Upper lobe of left lung (tissue), 6 donors: ENCODE results near the gene INSR. TPM values are rescaled to one million over a fixed set of nuclear protein-coding genes. Genes with fewer than 3 reads are reported as not detected.
A peak's percentile ranks its signal among the peaks of the same experiment; 100 is the strongest.

ENCODE experiments used
- ATAC-seq, 2 donors: fragments of 200-7000 bp; cut with Tn5 transposase; one replicate each; pipeline ENCODE4 v1.9.1; 2022; ENCODE audit warnings: mild to moderate bottlenecking in 2 of 2, moderate library complexity in 2 of 2; ENCODE audit not compliant: low FRiP score in 2 of 2
- DNase-seq, 2 donors: peaks; one replicate each; pipeline ENCODE4 v3.0.0-alpha.2; 2019 to 2020
- H3K27ac ChIP-seq, 4 donors: fragments of 200-600 bp; sonication (generic); one replicate each; pipeline ENCODE4 v1.5.1; 2016 to 2019
- H3K27me3 ChIP-seq, 4 donors: fragments of 200-600 bp; sonication (generic); one replicate each; pipeline ENCODE4 v1.5.1; 2017 to 2019
- H3K36me3 ChIP-seq, 4 donors: fragments of 200-600 bp; sonication (generic); one replicate each; pipeline ENCODE4 v1.5.1; 2016 to 2019
- H3K4me1 ChIP-seq, 4 donors: fragments of 200-600 bp; sonication (generic); one replicate each; pipeline ENCODE4 v1.5.1; 2018 to 2019
- H3K4me3 ChIP-seq, 4 donors: fragments of 200-600 bp; sonication (generic); one replicate each; pipeline ENCODE4 v1.5.1; 2017 to 2019; ENCODE audit warnings: mild to moderate bottlenecking in 2 of 4, moderate library complexity in 1 of 4
- H3K9me3 ChIP-seq, 4 donors: fragments of 200-600 bp; sonication (generic); one replicate each; pipeline ENCODE4 v1.5.1; 2018 to 2019
- CTCF ChIP-seq, 6 experiments: fragments of 450-650 bp in 4 of 6; fragments of 200-600 bp in 2 of 6; sonication (generic) in 2 of 6; IDR thresholded peaks; one replicate each; pipeline ENCODE4 v1.5.1; 2016 to 2019; ENCODE audit warnings: antibody characterized with exemption in 6 of 6
- EP300 ChIP-seq, 4 donors: sonication (generic); formaldehyde crosslinking; IDR thresholded peaks; one replicate each; pipeline ENCODE4 v1.5.1; 2017; ENCODE audit warnings: antibody characterized with exemption in 4 of 4, control low read depth in 2 of 4
- POLR2A ChIP-seq, 4 donors: fragments of 450-650 bp; IDR thresholded peaks; one replicate each; pipeline ENCODE4 v1.5.1; 2016 to 2017; ENCODE audit warnings: antibody characterized with exemption in 4 of 4, mild to moderate bottlenecking in 2 of 4
- POLR2AphosphoS5 ChIP-seq, 2 donors: sonication (generic); formaldehyde crosslinking; IDR thresholded peaks; one replicate each; pipeline ENCODE4 v1.5.1; 2017; ENCODE audit warnings: antibody characterized with exemption in 2 of 2
- WGBS, 2 donors: methylation state at CpG; one replicate each; pipeline ENCODE4 v1.1.5; 2017 to 2018; 5-methylcytosine and 5-hydroxymethylcytosine counted together
- total RNA-seq, 6 donors: library from RNA; depleted of rRNA in 4 of 6; stranded (reverse); fragments of >200 nt in 4 of 6; gene quantifications; one replicate each; pipeline versions ENCODE4 v1.1.0 to v1.2.1, GENCODE V29; 2016 to 2021
- donor health status: DM: no; HTN: no; CAD: no; lungs with moderate emphysema.
- donor health status: DM: no; HTN: yes; CAD: no; lungs with severe emphysema.

The INSR gene
- total RNA-seq, 6 donors from 2014 or later, result 32.4 to 142 (median 49.9) TPM

GRCh38 chr19:7225741-7226140 lies 68.5 kb downstream of the INSR start:
- Histone ChIP-seq H3K9me3 (no peaks in the 10 kb centered on the region), H3K4me3 (no peak overlapping the region), H3K4me1 (peaks cover 0 to 13% (median 1%) of the 10 kb centered on the region in 4 donors), H3K27me3 (no peaks in the 10 kb centered on the region), H3K27ac (no peak overlapping the region), H3K36me3 (no peaks in the 10 kb centered on the region)
- DNase-seq (no peak), ATAC-seq (no peak)
- no peak for TF ChIP-seq EP300 (IDR thresholded peaks at IDR 0.05)
- TF ChIP-seq CTCF (IDR thresholded peaks at IDR 0.05), result no peak
- TF ChIP-seq POLR2A (IDR thresholded peaks at IDR 0.05), result no peak
- no peak for TF ChIP-seq POLR2AphosphoS5 (IDR thresholded peaks at IDR 0.05)
- 85% methylated on average over 5 to 10 of the region's 10 CpGs for WGBS, 2 donors

GRCh38 chr19:7224995-7225394 lies 69.2 kb downstream of the INSR start:
- no peak for TF ChIP-seq POLR2A (IDR thresholded peaks at IDR 0.05)
- TF ChIP-seq EP300 (IDR thresholded peaks at IDR 0.05), result no peak
- H3K36me3 ChIP-seq, result no peaks in the 10 kb centered on the region
- ATAC-seq (no peak), DNase-seq (no peak)
- H3K27me3 ChIP-seq, result no peaks in the 10 kb centered on the region
- peaks cover 0 to 13% (median 1%) of the 10 kb centered on the region in 4 donors for H3K4me1 ChIP-seq
- no peaks in the 10 kb centered on the region for H3K9me3 ChIP-seq
- no peak overlapping the region for H3K4me3 ChIP-seq
- 84 to 94% methylated on average over 6 to 7 of the region's 7 CpGs for WGBS, 2 donors
- H3K27ac ChIP-seq, result no peak overlapping the region

- DNase-seq (peak; percentile 26 to 75), ATAC-seq (peak in 1 of 2 donors; percentile 61)
- no peaks in the 10 kb centered on the region for H3K27me3 ChIP-seq
- WGBS, 2 donors, result 44 to 62% methylated on average over 18 of the region's 18 CpGs
- H3K9me3 ChIP-seq, result no peaks in the 10 kb centered on the region
- no peaks in the 10 kb centered on the region for H3K36me3 ChIP-seq
- peak overlapping the region in 1 of 4 donors; percentile 35 for H3K27ac ChIP-seq
- TF ChIP-seq CTCF (IDR thresholded peaks at IDR 0.05) (no peak), EP300 (IDR thresholded peaks at IDR 0.05) (no peak), POLR2A (IDR thresholded peaks at IDR 0.05) (no peak), POLR2AphosphoS5 (IDR thresholded peaks at IDR 0.05) (no peak)
- H3K4me3 ChIP-seq, result no peak overlapping the region
- peaks cover 0 to 13% (median 1%) of the 10 kb centered on the region in 4 donors for H3K4me1 ChIP-seq
Measured at GRCh38 chr19:7224209-7224686, 70.0 kb downstream of the INSR start.

- Histone ChIP-seq H3K4me3 (no peak overlapping the region), H3K4me1 (peaks cover 0 to 13% (median 1%) of the 10 kb centered on the region in 4 donors), H3K27ac (no peak overlapping the region), H3K36me3 (no peaks in the 10 kb centered on the region), H3K27me3 (no peaks in the 10 kb centered on the region), H3K9me3 (no peaks in the 10 kb centered on the region)
- TF ChIP-seq POLR2A (IDR thresholded peaks at IDR 0.05), result no peak
- TF ChIP-seq POLR2AphosphoS5 (IDR thresholded peaks at IDR 0.05), result no peak
- TF ChIP-seq EP300 (IDR thresholded peaks at IDR 0.05), result no peak
- TF ChIP-seq CTCF (IDR thresholded peaks at IDR 0.05), result no peak
- DNase-seq (no peak), ATAC-seq (no peak)
- WGBS, 2 donors, result 95 to 100% methylated on average over 1 of the region's 1 CpG
Measured at GRCh38 chr19:7223429-7223828, 70.8 kb downstream of the INSR start.

- H3K27ac ChIP-seq, result no peak overlapping the region
- no peak for TF ChIP-seq POLR2AphosphoS5 (IDR thresholded peaks at IDR 0.05)
- TF ChIP-seq CTCF (IDR thresholded peaks at IDR 0.05), result no peak
- no peak for TF ChIP-seq POLR2A (IDR thresholded peaks at IDR 0.05)
- no peak for TF ChIP-seq EP300 (IDR thresholded peaks at IDR 0.05)
- H3K36me3 ChIP-seq, result no peaks in the 10 kb centered on the region
- WGBS, 2 donors, result 59 to 73% methylated on average over 2 of the region's 2 CpGs
- DNase-seq (no peak), ATAC-seq (no peak)
- no peaks in the 10 kb centered on the region for H3K9me3 ChIP-seq
- no peak overlapping the region for H3K4me3 ChIP-seq
- peaks cover 0 to 6% (median 0%) of the 10 kb centered on the region in 4 donors for H3K4me1 ChIP-seq
- H3K27me3 ChIP-seq, result no peaks in the 10 kb centered on the region
Measured at GRCh38 chr19:7219056-7219455, 75.2 kb downstream of the INSR start.
